CD14-positive monocyte (primary cell): ENCODE data around the gene PIP5K1B. TPM values are rescaled to one million over a fixed set of nuclear protein-coding genes. Genes with fewer than 3 reads are reported as not detected.
A peak's percentile ranks its signal among the peaks of the same experiment; 100 is the strongest.

ENCODE experiments used
- DNase-seq, 3 donors: peaks; one replicate each; pipeline ENCODE4 v3.0.0-alpha.2; 2011 to 2022
- H2AFZ ChIP-seq: 2 replicates; pipeline ENCODE4 v1.6.0; 2012; ENCODE audit warnings: mild to moderate bottlenecking, low read depth, low read length, inconsistent platforms; ENCODE audit not compliant: insufficient read depth, poor library complexity, severe bottlenecking
- H3K27ac ChIP-seq, 2 donors: 1 replicate in 1 of 2; 2 replicates in 1 of 2; pipeline ENCODE4 v1.5.1; 2012 to 2013; ENCODE audit warnings: low read length in 2 of 2, control low read depth in 1 of 2, inconsistent platforms in 1 of 2, low read depth in 1 of 2, mild to moderate bottlenecking in 1 of 2
- H3K27me3 ChIP-seq, 2 donors: one replicate each; pipeline versions ENCODE4 v1.6.0 to v1.6.1; 2011 to 2013; ENCODE audit warnings: low read length in 2 of 2; ENCODE audit not compliant: control insufficient read depth in 2 of 2, insufficient read depth in 2 of 2
- H3K36me3 ChIP-seq, 2 donors: replicated peaks in 1 of 2; 1 replicate in 1 of 2; 2 replicates in 1 of 2; pipeline versions ENCODE4 v1.5.1 to v1.6.1; 2012 to 2013; ENCODE audit warnings: low read length in 2 of 2, control low read depth in 1 of 2, inconsistent platforms in 1 of 2, mild to moderate bottlenecking in 1 of 2; ENCODE audit not compliant: insufficient read depth in 2 of 2, control insufficient read depth in 1 of 2
- H3K4me1 ChIP-seq, 2 donors: 1 replicate in 1 of 2; 2 replicates in 1 of 2; pipeline versions ENCODE4 v1.5.1 to v1.6.1; 2012 to 2013; ENCODE audit warnings: low read length in 2 of 2, control low read depth in 1 of 2, inconsistent platforms in 1 of 2, mild to moderate bottlenecking in 1 of 2, moderate library complexity in 1 of 2; ENCODE audit not compliant: insufficient read depth in 2 of 2, control insufficient read depth in 1 of 2
- H3K4me2 ChIP-seq: replicated peaks from 2 replicates; pipeline ENCODE3; 2012; ENCODE audit warnings: low read length, moderate library complexity, mild to moderate bottlenecking; ENCODE audit not compliant: poor library complexity, severe bottlenecking; ENCODE audit errors: extremely low read depth
- H3K4me3 ChIP-seq, 3 experiments: fragments of 200-600 bp in 1 of 3; sonication (generic) in 1 of 3; replicated peaks in 1 of 3; 1 replicate in 2 of 3; 2 replicates in 1 of 3; pipeline ENCODE4 v1.5.1; 2011 to 2013; ENCODE audit warnings: low read length in 3 of 3, mild to moderate bottlenecking in 3 of 3, control low read depth in 2 of 3, low read depth in 2 of 3, inconsistent platforms in 1 of 3, moderate library complexity in 1 of 3
- H3K79me2 ChIP-seq: 2 replicates; pipeline ENCODE4 v1.6.0; 2012; ENCODE audit warnings: mild to moderate bottlenecking, control low read depth, inconsistent platforms, low read length, moderate library complexity; ENCODE audit not compliant: insufficient read depth
- H3K9ac ChIP-seq: 2 replicates; pipeline ENCODE4 v1.6.0; 2017; ENCODE audit warnings: low read length, mild to moderate bottlenecking; ENCODE audit not compliant: insufficient read depth, poor library complexity, severe bottlenecking
- H3K9me3 ChIP-seq, 2 donors: replicated peaks in 1 of 2; 1 replicate in 1 of 2; 2 replicates in 1 of 2; pipeline versions ENCODE4 v1.5.1 to v1.6.1; 2012 to 2013; ENCODE audit warnings: low read length in 2 of 2, control low read depth in 1 of 2; ENCODE audit not compliant: control insufficient read depth in 1 of 2, insufficient read depth in 1 of 2
- H4K20me1 ChIP-seq: 2 replicates; pipeline ENCODE4 v1.6.0; 2012; ENCODE audit warnings: mild to moderate bottlenecking, low read length, control low read depth, moderate library complexity; ENCODE audit not compliant: insufficient read depth
- H3K27ac Mint-ChIP-seq, 7 donors: one replicate each; pipeline ENCODE4 v1.8.0; 2020; ENCODE audit warnings: mild to moderate bottlenecking in 7 of 7, mixed read lengths in 7 of 7, moderate library complexity in 6 of 7, inconsistent platforms in 2 of 7
- H3K27me3 Mint-ChIP-seq, 3 donors: one replicate each; pipeline ENCODE4 v1.8.0; 2021 to 2022; ENCODE audit warnings: low read depth in 3 of 3, mild to moderate bottlenecking in 3 of 3, mixed read lengths in 3 of 3, moderate library complexity in 3 of 3, inconsistent platforms in 1 of 3
- H3K36me3 Mint-ChIP-seq, 2 donors: one replicate each; pipeline ENCODE4 v1.8.0; 2020; ENCODE audit warnings: mixed read lengths in 2 of 2, inconsistent platforms in 1 of 2, mild to moderate bottlenecking in 1 of 2
- H3K4me1 Mint-ChIP-seq: one replicate; pipeline ENCODE4 v1.8.0; 2020; ENCODE audit warnings: mild to moderate bottlenecking, mixed read lengths
- H3K4me3 Mint-ChIP-seq, 2 donors: one replicate each; pipeline ENCODE4 v1.8.0; 2020; ENCODE audit warnings: mild to moderate bottlenecking in 2 of 2, mixed read lengths in 2 of 2, moderate library complexity in 1 of 2
- H3K9me3 Mint-ChIP-seq, 7 donors: one replicate each; pipeline ENCODE4 v1.8.0; 2020 to 2022; ENCODE audit warnings: mixed read lengths in 7 of 7, mild to moderate bottlenecking in 6 of 7, moderate library complexity in 6 of 7, inconsistent platforms in 2 of 7
- WGBS: methylation state at CpG from one replicate; pipeline ENCODE4 v1.1.5; 2013; ENCODE audit warnings: missing lambda C conversion rate; ENCODE audit not compliant: insufficient coverage; 5-methylcytosine and 5-hydroxymethylcytosine counted together
- intact Hi-C, 2 donors: fragments of 100-400 bp; cut with micrococcal nuclease; formaldehyde crosslinking; loops; one replicate each; pipeline versions ENCODE4 v1.15.0 to v1.15.1; 2023
- polyA plus RNA-seq, 3 donors: library from polyadenylated mRNA; depleted of rRNA in 1 of 3; unstranded in 2 of 3; stranded (reverse) in 1 of 3; fragments of 300-500 nt in 2 of 3; fragments of >200 nt in 1 of 3; fragmentation: Illumina TruSeq in 2 of 3; gene quantifications; 1 replicate in 2 of 3; 2 replicates in 1 of 3; pipeline ENCODE4 v1.2.3, GENCODE V29; 2012 to 2021
- TF ChIP-seq, protein P1 (sequence below): fragments of 200-600 bp; IDR thresholded peaks from one replicate; pipeline ENCODE4 v1.8.0; 2022; ENCODE audit warnings: antibody characterized with exemption, mild to moderate bottlenecking

PIP5K1B gene
- polyA plus RNA-seq, 3 donors: 0.18 to 4.1 (median 0.87) TPM

GRCh38 chr9:68721666-68722330 lies 16.8 kb downstream of the PIP5K1B start:
- Histone ChIP-seq H3K4me2 (no peak overlapping the region), H3K27me3 (no peaks in the 10 kb centered on the region), H3K36me3 (no peaks in the 10 kb centered on the region), H3K27ac (peak overlapping the region in 1 of 2 donors; percentile 54), H3K9ac (no peak overlapping the region), H3K4me3 (no peak overlapping the region), H4K20me1 (no peaks in the 10 kb centered on the region), H2AFZ (no peak overlapping the region), H3K9me3 (no peaks in the 10 kb centered on the region), H3K4me1 (peaks cover 12 to 16% of the 10 kb centered on the region in 2 donors), H3K79me2 (peaks cover 9% of the 10 kb centered on the region)
- Mint-ChIP-seq H3K4me1 (peaks cover 12% of the 10 kb centered on the region), H3K9me3 (peaks cover 0 to 3% (median 0%) of the 10 kb centered on the region in 7 donors), H3K4me3 (no peak overlapping the region), H3K27ac (no peak overlapping the region), H3K36me3 (no peaks in the 10 kb centered on the region), H3K27me3 (no peaks in the 10 kb centered on the region)
- intact Hi-C loops: no loop called here
- DNase-seq: no peak
- 20% methylated on average over 4 of the region's 8 CpGs for WGBS
- TF ChIP-seq, protein P1, sequence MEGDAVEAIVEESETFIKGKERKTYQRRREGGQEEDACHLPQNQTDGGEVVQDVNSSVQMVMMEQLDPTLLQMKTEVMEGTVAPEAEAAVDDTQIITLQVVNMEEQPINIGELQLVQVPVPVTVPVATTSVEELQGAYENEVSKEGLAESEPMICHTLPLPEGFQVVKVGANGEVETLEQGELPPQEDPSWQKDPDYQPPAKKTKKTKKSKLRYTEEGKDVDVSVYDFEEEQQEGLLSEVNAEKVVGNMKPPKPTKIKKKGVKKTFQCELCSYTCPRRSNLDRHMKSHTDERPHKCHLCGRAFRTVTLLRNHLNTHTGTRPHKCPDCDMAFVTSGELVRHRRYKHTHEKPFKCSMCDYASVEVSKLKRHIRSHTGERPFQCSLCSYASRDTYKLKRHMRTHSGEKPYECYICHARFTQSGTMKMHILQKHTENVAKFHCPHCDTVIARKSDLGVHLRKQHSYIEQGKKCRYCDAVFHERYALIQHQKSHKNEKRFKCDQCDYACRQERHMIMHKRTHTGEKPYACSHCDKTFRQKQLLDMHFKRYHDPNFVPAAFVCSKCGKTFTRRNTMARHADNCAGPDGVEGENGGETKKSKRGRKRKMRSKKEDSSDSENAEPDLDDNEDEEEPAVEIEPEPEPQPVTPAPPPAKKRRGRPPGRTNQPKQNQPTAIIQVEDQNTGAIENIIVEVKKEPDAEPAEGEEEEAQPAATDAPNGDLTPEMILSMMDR: no peak

DNA sequence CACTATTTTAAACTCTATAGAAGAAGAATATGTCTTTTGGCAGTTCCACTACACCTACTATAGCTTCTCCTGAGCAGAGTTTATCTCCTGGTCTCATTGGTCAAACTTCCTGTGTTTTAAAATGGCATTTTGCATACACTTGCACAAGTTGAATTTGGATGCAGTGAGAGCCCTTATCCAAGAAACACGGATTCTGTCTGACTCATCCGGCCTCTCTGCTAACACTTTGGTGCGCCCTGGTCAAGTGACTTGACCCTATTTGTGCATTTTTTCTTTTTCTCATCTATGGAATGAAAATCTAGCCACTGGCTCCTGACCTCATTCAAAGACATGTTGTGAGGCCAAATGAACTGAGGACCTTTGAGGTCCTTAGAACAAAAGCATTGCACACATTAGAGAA lies 20.0 kb downstream of the PIP5K1B start:
- Histone ChIP-seq H2AFZ (no peak overlapping the region), H3K4me3 (no peak overlapping the region), H3K9me3 (no peaks in the 10 kb centered on the region), H3K9ac (no peak overlapping the region), H3K36me3 (no peaks in the 10 kb centered on the region), H3K79me2 (peaks cover 13% of the 10 kb centered on the region), H3K27me3 (no peaks in the 10 kb centered on the region), H4K20me1 (no peaks in the 10 kb centered on the region), H3K27ac (no peak overlapping the region), H3K4me2 (no peak overlapping the region), H3K4me1 (peaks cover 12 to 16% of the 10 kb centered on the region in 2 donors)
- H3K9me3 Mint-ChIP-seq: peaks cover 0 to 3% (median 0%) of the 10 kb centered on the region in 7 donors
- intact Hi-C loops: no loop called here
- TF ChIP-seq, protein P1: no peak
- no peak overlapping the region for H3K4me3 Mint-ChIP-seq
- H3K27me3 Mint-ChIP-seq: no peaks in the 10 kb centered on the region
- H3K4me1 Mint-ChIP-seq: peaks cover 1% of the 10 kb centered on the region
- 78% methylated on average over 3 of the region's 3 CpGs for WGBS
- H3K27ac Mint-ChIP-seq: no peak overlapping the region
- DNase-seq: no peak
- H3K36me3 Mint-ChIP-seq: peaks cover 0 to 7% of the 10 kb centered on the region in 2 donors
